RWPE1 (cell line): ENCODE data around the gene PGAP3.

Experiments
- CTCF ChIA-PET: fragments of 350-600 bp; sonication (Branson Sonifier 250); formaldehyde crosslinking; extraction: SDS; loops from one replicate; lab custom pipeline; 2021; lab: Yijun Ruan, JAX
- POLR2A ChIA-PET: fragments of 400-600 bp; formaldehyde crosslinking; extraction: SDS; loops from one replicate; lab custom pipeline; 2020; ENCODE audit warnings: antibody characterized with exemption; ENCODE audit not compliant: low non-redundant PET; lab: Yijun Ruan, JAX
- DNase-seq: peaks from one replicate; pipeline ENCODE4 v3.0.0; 2012; ENCODE audit warnings: low spot score
- H3K27ac ChIP-seq: fragments of 450-650 bp; 2 replicates; pipeline ENCODE4 v1.5.1; 2017
- CTCF ChIP-seq: fragments of 450-650 bp; conservative IDR thresholded peaks from 2 replicates; pipeline ENCODE4 v1.5.1; 2017; ENCODE audit warnings: low read depth, mild to moderate bottlenecking

The PGAP3 gene

DNA sequence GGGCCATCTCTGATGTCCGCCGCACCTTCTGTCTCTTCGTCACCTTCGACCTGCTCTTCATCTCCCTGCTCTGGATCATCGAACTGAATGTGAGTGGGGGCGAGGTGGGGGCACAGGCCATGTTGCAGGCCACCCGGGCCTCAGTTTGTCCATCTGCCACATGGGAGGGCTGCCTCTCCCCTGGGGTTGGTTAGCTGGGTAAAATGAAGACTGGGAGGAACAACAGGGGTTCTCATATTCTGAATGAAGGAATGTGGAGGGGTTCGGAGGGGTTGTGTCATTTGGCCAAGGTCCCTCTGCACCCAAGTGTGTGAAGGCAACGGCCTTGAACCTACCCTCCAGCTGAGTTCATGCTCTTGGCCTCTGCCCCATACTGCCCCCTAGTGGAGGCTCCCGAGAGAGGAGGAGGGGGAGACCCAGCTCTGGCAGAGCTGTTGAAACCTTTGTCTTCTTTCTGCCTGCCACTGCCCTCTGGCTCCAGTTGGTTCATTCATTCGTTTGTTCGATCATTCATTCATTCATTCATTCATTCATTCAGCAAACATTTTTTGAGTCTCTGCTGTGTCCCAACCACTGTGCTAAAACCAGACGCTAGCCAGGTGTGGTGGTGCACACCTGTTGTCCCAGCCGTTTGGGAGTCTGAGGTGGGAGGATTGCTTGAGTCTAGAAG is 34.1 kb downstream of the PGAP3 start:
- ChIA-PET CTCF (interaction anchor here (0.5 to 3.8 kb wide), 15 partner anchors 8 to 204 kb away, joined by 3 to 25 read pairs (median 5); partner anchors contain the start of genes PNMT, STARD3 and TCAP), POLR2A (no interaction called here)
- TF ChIP-seq CTCF, result peak; percentile 80
- DNase-seq, result peak; percentile 49
- no peak overlapping the region; the same call in 1 of the 2 replicates for H3K27ac ChIP-seq

DNA sequence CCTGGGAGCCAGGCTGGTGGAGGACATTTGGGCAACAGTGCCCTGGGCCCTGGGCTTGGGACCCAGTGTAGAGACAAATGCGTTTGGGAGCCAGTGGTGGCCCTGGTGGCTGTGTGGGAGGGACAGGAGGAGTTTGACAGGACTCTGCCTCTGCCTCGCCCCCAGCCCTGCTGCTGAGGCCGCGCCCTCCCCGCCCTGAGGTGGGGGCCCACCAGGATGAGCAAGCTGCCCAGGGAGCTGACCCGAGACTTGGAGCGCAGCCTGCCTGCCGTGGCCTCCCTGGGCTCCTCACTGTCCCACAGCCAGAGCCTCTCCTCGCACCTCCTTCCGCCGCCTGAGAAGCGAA is 34.6 kb downstream of the PGAP3 start:
- H3K27ac ChIP-seq, result peak overlapping the region; percentile 33
- no peak for TF ChIP-seq CTCF
- ChIA-PET POLR2A (no interaction called here), CTCF (interaction anchor here (0.5 to 3.8 kb wide), 15 partner anchors 8 to 205 kb away, joined by 3 to 25 read pairs (median 5); partner anchors contain the start of genes PNMT, STARD3 and TCAP)
- no peak for DNase-seq

DNA sequence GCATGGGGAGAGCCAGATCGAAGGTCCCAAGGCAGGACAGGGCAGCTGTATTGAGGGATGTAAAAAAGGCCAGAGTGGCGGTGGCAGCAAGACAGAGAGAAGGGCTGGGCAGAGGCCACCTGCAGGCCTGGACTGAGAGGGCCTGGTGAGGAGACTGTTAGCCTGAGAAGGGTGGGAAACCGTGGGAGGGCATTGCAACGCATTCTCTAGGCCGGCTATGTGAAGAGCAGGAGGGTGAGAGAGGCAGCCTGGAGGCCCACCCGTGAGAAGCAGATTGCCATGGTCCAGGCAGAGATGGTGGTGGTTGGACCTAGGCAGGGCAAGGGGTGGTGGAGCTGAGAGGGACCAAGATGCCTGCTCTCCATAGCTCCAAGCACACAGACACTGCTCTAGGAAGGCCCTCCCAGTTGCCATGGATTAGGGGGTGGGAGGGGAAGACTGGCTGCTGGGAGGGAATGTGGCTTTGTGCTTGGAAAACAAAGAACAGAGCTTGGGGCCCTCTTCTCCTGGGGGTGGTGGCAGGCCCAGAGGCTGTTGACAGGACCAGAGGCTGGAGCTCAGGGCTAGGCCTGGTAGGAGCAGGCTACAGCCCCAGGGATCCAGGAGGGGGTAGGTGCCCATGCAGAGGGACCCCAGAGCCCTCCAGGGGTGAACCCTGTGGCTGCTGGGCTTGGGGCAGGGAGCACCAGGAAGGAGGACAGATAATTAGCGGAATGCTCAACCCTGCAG is 35.1 kb downstream of the PGAP3 start:
- peak overlapping the region; percentile 33 for H3K27ac ChIP-seq
- TF ChIP-seq CTCF, result no peak
- POLR2A ChIA-PET, result no interaction called here
- CTCF ChIA-PET, result interaction anchor here (0.6 to 3.8 kb wide), 7 partner anchors 9 to 31 kb away, joined by 3 to 25 read pairs (median 6); partner anchors contain the start of genes PNMT, STARD3 and TCAP
- no peak for DNase-seq

DNA sequence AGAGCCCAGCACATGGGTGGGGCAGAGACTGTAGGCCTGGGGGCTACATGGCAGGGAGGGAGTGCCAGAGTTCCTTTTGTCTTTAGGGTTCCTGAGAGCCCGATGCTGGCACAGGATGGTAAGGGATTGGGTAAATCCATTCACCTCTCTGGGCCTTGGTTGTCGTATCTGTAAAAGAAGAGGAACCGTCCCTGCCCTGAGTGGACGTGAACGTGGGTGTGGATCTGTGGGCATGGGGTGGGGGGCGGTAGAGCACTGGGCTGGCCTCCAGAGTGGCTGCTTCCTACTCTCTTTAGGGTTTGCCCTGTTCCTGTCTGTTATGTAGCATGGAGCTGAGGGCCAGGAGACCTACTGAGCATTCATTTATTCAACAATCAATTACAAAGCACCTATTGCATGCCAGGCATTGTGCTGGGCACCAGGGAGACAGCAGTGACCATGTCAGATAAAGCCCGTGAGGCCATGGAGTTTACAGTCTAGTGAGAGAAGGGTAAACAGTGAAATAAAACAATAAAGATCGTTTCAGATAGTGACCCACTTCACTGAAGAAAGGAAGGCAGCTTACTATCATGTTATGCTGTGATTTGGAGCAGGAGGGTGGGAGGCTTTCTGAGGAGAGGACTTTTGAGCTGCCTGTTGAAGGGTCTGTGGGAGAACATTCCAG is 35.8 kb downstream of the PGAP3 start:
- H3K27ac ChIP-seq, result peak overlapping the region; percentile 33

GRCh38 chr17:39650121-39650579 is 37.7 kb downstream of the PGAP3 start:
- POLR2A ChIA-PET, result no interaction called here
- TF ChIP-seq CTCF, result no peak
- H3K27ac ChIP-seq, result no peak overlapping the region
- CTCF ChIA-PET, result interaction anchor here (1.2 kb wide), 1 partner anchor 15 kb away, joined by 7 read pairs; no protein-coding TSS in a partner anchor
- DNase-seq, result no peak

More for the DNA sequence above, 35.8 kb downstream of the PGAP3 start:
- POLR2A ChIA-PET, result no interaction called here
- CTCF ChIA-PET, result interaction anchor here (0.5 to 3.8 kb wide), 3 partner anchors 8 to 29 kb away, joined by 3 to 25 read pairs (median 6); partner anchors contain the start of genes PNMT and TCAP
- DNase-seq, result no peak
- TF ChIP-seq CTCF, result no peak
